Stomach (tissue), 4 donors: ENCODE results near the gene ITPRIP.

Experiments used
- CTCF ChIP-seq, 7 experiments: fragments of 450-650 bp in 4 of 7; fragments of 200-600 bp in 3 of 7; sonication (generic) in 3 of 7; IDR thresholded peaks; one replicate each; pipeline ENCODE4 v1.5.1; 2016 to 2019; ENCODE audit warnings: antibody characterized with exemption in 7 of 7, control low read depth in 2 of 7, mild to moderate bottlenecking in 1 of 7
- POLR2A ChIP-seq, 4 donors: fragments of 450-650 bp; IDR thresholded peaks; one replicate each; pipeline ENCODE4 v1.6.1; 2016; ENCODE audit warnings: antibody characterized with exemption in 4 of 4, control low read depth in 2 of 4, mild to moderate bottlenecking in 1 of 4, moderate library complexity in 1 of 4

GRCh38 chr10:104350127-104350635, 11.9 kb upstream of the ITPRIP start:
- TF ChIP-seq CTCF (IDR thresholded peaks at IDR 0.05): peak in 5 of 7 experiments; percentile 37 to 78 (median 64)
- no peak for TF ChIP-seq POLR2A (IDR thresholded peaks at IDR 0.05)
